Measurements from ENCODE around the gene PAK5. TPM values are rescaled to one million over a fixed set of nuclear protein-coding genes. Genes with fewer than 3 reads are reported as not detected.

The PAK5 gene
- not detected in 2 replicates for total RNA-seq

DNA sequence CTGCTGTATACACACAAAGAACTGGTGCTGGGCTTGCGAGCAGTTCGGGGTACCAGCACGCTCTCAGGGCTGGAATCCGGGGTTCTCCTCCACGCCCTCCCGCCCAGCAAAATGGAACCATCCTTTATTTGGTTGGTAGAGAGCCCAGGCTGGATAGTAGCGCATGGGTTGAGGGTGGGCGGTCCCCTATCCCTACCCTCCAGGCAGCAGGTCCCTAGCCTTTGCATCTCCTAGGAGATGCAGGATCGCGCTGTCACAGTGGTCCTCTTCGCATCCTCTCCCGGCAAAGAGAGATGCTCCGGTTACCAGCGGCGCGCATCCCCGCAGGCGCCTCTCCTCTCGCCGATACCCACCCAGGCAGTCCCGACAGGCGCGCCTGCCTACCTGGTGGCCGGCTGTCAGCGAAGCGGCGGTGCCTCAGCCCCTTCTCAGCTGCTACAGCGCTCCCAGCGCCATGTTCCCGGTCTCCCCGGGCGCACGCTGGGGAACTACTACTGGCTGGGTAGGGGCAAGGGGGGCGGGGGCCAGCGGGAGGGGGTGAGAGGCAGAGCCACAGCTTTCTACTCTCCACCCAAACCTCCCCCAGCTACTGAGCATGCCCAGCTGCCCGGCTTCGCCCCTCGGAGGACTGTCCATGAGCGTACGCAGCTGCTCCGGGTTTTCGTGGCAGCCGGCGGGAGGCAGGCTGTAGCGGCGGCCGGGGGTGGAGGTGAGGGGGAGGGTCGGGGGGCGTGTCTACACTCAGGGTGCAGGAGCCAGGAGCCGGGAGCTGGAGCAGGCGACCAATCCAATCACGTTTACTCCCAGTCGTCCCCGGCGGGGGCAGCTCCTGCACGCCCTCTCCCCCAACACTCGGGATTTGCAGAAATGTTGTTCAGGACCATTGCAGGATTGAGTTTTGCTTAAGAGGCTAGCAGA, at the start of gene PAK5:
TSS of gene PAK5 (minus strand) at position 699 of the 918 bp plus-strand sequence. CDS start 194,748 bp downstream, outside the sequence.

GRCh38 chr20:9514461-9515213, 324.2 kb downstream of the PAK5 start, which contains the start of gene LAMP5:
TSS of gene LAMP5 (plus strand) at chr20:9514590. CDS start at chr20:9514853, 263 bp downstream.

Other genes starting within 250 kb of the PAK5 start
- gene ANKEF1, start 195.9 kb upstream of the PAK5 start, total RNA-seq, result 5.5 and 7.0 TPM in 2 replicates